Suppressor macrophage (primary cell): ENCODE data around the gene KCNV2.

Source experiments
- DNase-seq, 4 experiments: peaks; one replicate each; pipeline ENCODE4 v3.0.0-alpha.2; 2020 to 2022

Gene KCNV2

GRCh38 chr9:2758898-2759510 is 41.7 kb downstream of the KCNV2 start:
- no peak for DNase-seq

GRCh38 chr9:2761424-2761823 is 44.1 kb downstream of the KCNV2 start:
- no peak for DNase-seq

- peak; percentile 72 to 91 (median 84) for DNase-seq
Measured at GRCh38 chr9:2764353-2764752, 47.0 kb downstream of the KCNV2 start.

- no peak for DNase-seq
Measured at GRCh38 chr9:2765250-2765880, 48.1 kb downstream of the KCNV2 start.

GRCh38 chr9:2767800-2768677 is 50.7 kb downstream of the KCNV2 start:
- no peak for DNase-seq

- no peak for DNase-seq
Measured at GRCh38 chr9:2771087-2771486, 53.8 kb downstream of the KCNV2 start.

- DNase-seq = peak in 1 of 4 experiments; percentile 5
Measured at GRCh38 chr9:2771661-2772060, 54.4 kb downstream of the KCNV2 start.

- no peak for DNase-seq
Measured at GRCh38 chr9:2777454-2777853, 60.1 kb downstream of the KCNV2 start.

GRCh38 chr9:2778816-2779215 is 61.5 kb downstream of the KCNV2 start:
- DNase-seq = no peak
